Right lobe of liver (tissue), 6 donors: ENCODE measurements around the gene ARL2. TPM values are rescaled to one million over a fixed set of nuclear protein-coding genes. Genes with fewer than 3 reads are reported as not detected.

Experiments
- ATAC-seq, 4 donors: fragments of 200-7000 bp; cut with Tn5 transposase; one replicate each; pipeline ENCODE4 v1.9.1; 2020; ENCODE audit warnings: mild to moderate bottlenecking in 4 of 4, moderate library complexity in 4 of 4
- DNase-seq, 3 donors: peaks; one replicate each; pipeline ENCODE4 v3.0.0-alpha.2; 2020
- H3K27ac ChIP-seq, 3 donors: fragments of 200-600 bp; one replicate each; pipeline ENCODE4 v1.8.0; 2022
- H3K27me3 ChIP-seq, 2 donors: fragments of 200-600 bp; one replicate each; pipeline ENCODE4 v1.8.0; 2022
- H3K36me3 ChIP-seq, 4 donors: fragments of 200-600 bp; sonication (generic) in 1 of 4; one replicate each; pipeline versions ENCODE4 v1.5.1 to v1.8.0; 2017 to 2022; ENCODE audit warnings: control low read depth in 1 of 4
- H3K4me1 ChIP-seq, 4 donors: fragments of 200-600 bp; sonication (generic) in 1 of 4; one replicate each; pipeline versions ENCODE4 v1.5.1 to v1.8.0; 2017 to 2022; ENCODE audit warnings: control low read depth in 1 of 4
- H3K4me3 ChIP-seq, 3 donors: fragments of 200-600 bp; one replicate each; pipeline ENCODE4 v1.8.0; 2022
- H3K9me3 ChIP-seq, 4 donors: fragments of 200-600 bp; sonication (generic) in 1 of 4; one replicate each; pipeline versions ENCODE4 v1.5.1 to v1.8.0; 2017 to 2022; ENCODE audit warnings: control low read depth in 1 of 4
- CTCF ChIP-seq, 4 donors: fragments of 200-600 bp in 3 of 4; fragments of 450-650 bp in 1 of 4; IDR thresholded peaks; one replicate each; pipeline versions ENCODE4 v1.5.1 to v1.8.0; 2016 to 2022; ENCODE audit warnings: antibody characterized with exemption in 4 of 4, mild to moderate bottlenecking in 2 of 4
- POLR2A ChIP-seq: fragments of 450-650 bp; IDR thresholded peaks from one replicate; pipeline ENCODE4 v1.6.1; 2017; ENCODE audit warnings: antibody characterized with exemption, mild to moderate bottlenecking
- WGBS: methylation state at CpG from one replicate; pipeline ENCODE4 v1.1.6; 2018; ENCODE audit warnings: low coverage, low lambda C conversion rate; ENCODE audit not compliant: insufficient coverage; ENCODE audit errors: missing lambda C conversion rate; 5-methylcytosine and 5-hydroxymethylcytosine counted together
- intact Hi-C, 2 donors: fragments of 100-400 bp; cut with DNase I; formaldehyde crosslinking; loops; one replicate each; pipeline versions ENCODE4 v1.11.2 to v1.14.1; 2022
- total RNA-seq, 6 experiments: library from RNA; depleted of rRNA in 2 of 6; stranded (reverse); fragments of >200 nt in 2 of 6; fragmentation: NEBNext Ultra II Directional in 3 of 6; extraction: Animal tissue kit (Norgen Biotek cat#: 25700) in 3 of 6; gene quantifications; one replicate each; pipeline versions ENCODE4 v1.1.0 to v1.2.4, GENCODE V29; 2016 to 2023
- donor health status: DM: no; HTN: yes; CAD: no.
- donor health status: DM: no; HTN: no; CAD: no.
- donor health status: DM: no; HTN: no; CAD: no.
- donor health status: DM: no; HTN: yes; CAD: no.
- donor health status: DM: no; HTN: yes; CAD: no.

The ARL2 gene
- total RNA-seq, 6 experiments from 2014 or later, result 7.3 to 26.2 (median 10.0) TPM

- TF ChIP-seq CTCF (IDR thresholded peaks at IDR 0.05), result no peak
- no peak for TF ChIP-seq POLR2A
- no peaks in the 10 kb centered on the region for H3K27me3 ChIP-seq
- peak overlapping the region; percentile 47 to 72 (median 60) for H3K27ac ChIP-seq
- no peaks in the 10 kb centered on the region for H3K9me3 ChIP-seq
- no peak for DNase-seq
- peak in 3 of 4 donors; percentile 34 to 47 (median 35) for ATAC-seq
- peaks cover 0 to 13% (median 5%) of the 10 kb centered on the region in 4 donors for H3K4me1 ChIP-seq
- peak overlapping the region; percentile 52 to 70 (median 58) for H3K4me3 ChIP-seq
- WGBS, result 9% methylated on average over 9 of the region's 11 CpGs
- intact Hi-C loops, result no loop called here
- peaks cover 0 to 6% (median 0%) of the 10 kb centered on the region in 4 donors for H3K36me3 ChIP-seq
These were observed 17.6 kb upstream of the ARL2 start for GRCh38 chr11:64996327-64996709.

- no peaks in the 10 kb centered on the region for H3K27me3 ChIP-seq
- H3K9me3 ChIP-seq, result no peaks in the 10 kb centered on the region
- peaks cover 0 to 13% (median 5%) of the 10 kb centered on the region in 4 donors for H3K4me1 ChIP-seq
- DNase-seq, result peak; percentile 85 to 92 (median 88)
- peak within 1 kb of the TSS; percentile 52 to 70 (median 58) for H3K4me3 ChIP-seq
- H3K36me3 ChIP-seq, result peaks cover 0 to 6% (median 0%) of the 10 kb centered on the region in 4 donors
- ATAC-seq, result peak; percentile 97 to 99 (median 98)
- 3% methylated on average over 7 of the region's 9 CpGs for WGBS
- H3K27ac ChIP-seq, result peak within 1 kb of the TSS; percentile 47 to 72 (median 60)
- intact Hi-C loops, result no loop called here
- peak; percentile 89 for TF ChIP-seq POLR2A
- peak; percentile 47 to 59 (median 53) for TF ChIP-seq CTCF (IDR thresholded peaks at IDR 0.05)
These were observed 17.1 kb upstream of the ARL2 start, which contains the start of gene BATF2 for GRCh38 chr11:64996710-64997380. TSS of gene BATF2 (minus strand) at chr11:64996971. CDS start at chr11:64996914, 57 bp downstream.

- DNase-seq, result no peak
- H3K9me3 ChIP-seq, result no peaks in the 10 kb centered on the region
- intact Hi-C loops, result no loop called here
- H3K36me3 ChIP-seq, result no peaks in the 10 kb centered on the region
- TF ChIP-seq POLR2A (no peak), CTCF (IDR thresholded peaks at IDR 0.05) (no peak)
- no peak for ATAC-seq
- no peak overlapping the region for H3K4me3 ChIP-seq
- H3K4me1 ChIP-seq, result peaks cover 0 to 13% (median 5%) of the 10 kb centered on the region in 4 donors
- H3K27ac ChIP-seq, result no peak overlapping the region
- no peaks in the 10 kb centered on the region for H3K27me3 ChIP-seq
- 67% methylated on average over 1 of the region's 1 CpG for WGBS
These were observed 15.8 kb upstream of the ARL2 start for GRCh38 chr11:64998141-64998540.

- Histone ChIP-seq H3K9me3 (no peaks in the 10 kb centered on the region), H3K4me3 (no peak overlapping the region), H3K36me3 (no peaks in the 10 kb centered on the region), H3K27ac (no peak overlapping the region), H3K27me3 (no peaks in the 10 kb centered on the region), H3K4me1 (peaks cover 0 to 13% (median 5%) of the 10 kb centered on the region in 4 donors)
- DNase-seq (no peak), ATAC-seq (no peak)
- intact Hi-C loops, result no loop called here
- no peak for TF ChIP-seq POLR2A
- no peak for TF ChIP-seq CTCF (IDR thresholded peaks at IDR 0.05)
- WGBS, result 67% methylated on average over 3 of the region's 9 CpGs
These were observed 15.1 kb upstream of the ARL2 start for GRCh38 chr11:64998690-64999431.
